ENCODE results near the gene MXI1.

- TF ChIP-seq POLR2A (IDR thresholded peaks at IDR 0.05) (no peak), CTCF (IDR thresholded peaks at IDR 0.05) (no peak), POLR2AphosphoS5 (IDR thresholded peaks at IDR 0.05) (no peak)
Observed at GRCh38 chr10:110218632-110219031, 11.2 kb downstream of the MXI1 start.
